Measurements from ENCODE around the gene AZGP1. TPM values are rescaled to one million over a fixed set of nuclear protein-coding genes. Genes with fewer than 3 reads are reported as not detected.
"Not testable (repeated sequence)": the region's sequence is repeated elsewhere in the genome, so short reads cannot be mapped to it uniquely, and the experiment has no call there.

The AZGP1 gene
- total RNA-seq, 1 experiment from 2014 or later = not detected

GRCh38 chr7:99984593-99984992 is 8.8 kb upstream of the AZGP1 start:
- Histone ChIP-seq H3K27me3 (replicated peaks; ENCODE audit: insufficient read depth, low read depth, low read length, poor library complexity) (no peaks in the 10 kb centered on the region), H3K9me3 (ENCODE audit: low read depth, low read length, poor library complexity, severe bottlenecking) (no peaks in the 10 kb centered on the region), H3K27ac (ENCODE audit: low read depth, low read length, poor library complexity, severe bottlenecking) (no peak overlapping the region), H3K4me1 (ENCODE audit: insufficient read depth, low read length, poor library complexity, severe bottlenecking) (no peaks in the 10 kb centered on the region), H3K36me3 (ENCODE audit: insufficient read depth, low read length, poor library complexity, severe bottlenecking) (no peaks in the 10 kb centered on the region), H3K4me3 (ENCODE audit: low read depth, low read length, poor library complexity, severe bottlenecking) (no peak overlapping the region)
- BruUV-seq (replicated peaks) = no TSS peak
- TF ChIP-seq EZH2 (IDR thresholded peaks at IDR 0.05; ENCODE audit: borderline replicate concordance, low read depth, low read length, poor library complexity, severe bottlenecking) (no peak), CTCF (conservative IDR thresholded peaks at IDR 0.05; ENCODE audit: low read depth, low read length) (no peak)
- CTCF ChIA-PET = no interaction called here
- intact Hi-C loops (cut with micrococcal nuclease; ENCODE audit: unreplicated experiment) = no loop called here
- DNase-seq (ENCODE audit: low spot score) = no peak
- POLR2A ChIA-PET (ENCODE audit: low non-redundant PET) = no interaction called here

DNA sequence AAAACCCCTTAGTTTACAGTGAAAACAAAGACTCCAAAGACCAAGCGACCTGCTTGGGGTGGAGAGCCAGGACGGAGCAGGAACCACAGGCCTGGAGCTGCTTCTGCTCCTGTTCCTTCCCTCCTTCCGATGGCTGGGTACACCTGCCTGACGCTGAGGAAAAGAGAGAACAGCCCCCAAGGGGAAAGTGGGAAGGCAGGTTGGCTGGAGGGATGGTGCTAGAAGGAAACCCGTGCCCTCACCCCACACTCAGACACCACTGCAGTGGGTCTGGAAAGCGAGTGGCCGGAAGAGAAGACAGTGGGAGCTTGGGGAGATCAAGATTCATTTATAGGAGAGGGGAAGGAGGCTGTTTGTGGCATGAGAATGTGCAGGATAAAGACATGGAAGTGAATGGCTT is 5.2 kb upstream of the AZGP1 start:
- peaks cover 11% of the 10 kb centered on the region for H3K27me3 ChIP-seq (replicated peaks; ENCODE audit: insufficient read depth, low read depth, low read length, poor library complexity)
- BruUV-seq (replicated peaks); H3K36me3 ChIP-seq (ENCODE audit: insufficient read depth, low read length, poor library complexity, severe bottlenecking); intact Hi-C loops (cut with micrococcal nuclease; ENCODE audit: unreplicated experiment); H3K4me1 ChIP-seq (ENCODE audit: insufficient read depth, low read length, poor library complexity, severe bottlenecking); DNase-seq (ENCODE audit: low spot score); H3K27ac ChIP-seq (ENCODE audit: low read depth, low read length, poor library complexity, severe bottlenecking); H3K9me3 ChIP-seq (ENCODE audit: low read depth, low read length, poor library complexity, severe bottlenecking); H3K4me3 ChIP-seq (ENCODE audit: low read depth, low read length, poor library complexity, severe bottlenecking); POLR2A ChIA-PET (ENCODE audit: low non-redundant PET); CTCF ChIA-PET: not testable (repeated sequence)

GRCh38 chr7:99980448-99980872 is 4.6 kb upstream of the AZGP1 start:
- H3K27ac ChIP-seq (ENCODE audit: low read depth, low read length, poor library complexity, severe bottlenecking); DNase-seq (ENCODE audit: low spot score); H3K4me1 ChIP-seq (ENCODE audit: insufficient read depth, low read length, poor library complexity, severe bottlenecking); H3K9me3 ChIP-seq (ENCODE audit: low read depth, low read length, poor library complexity, severe bottlenecking); BruUV-seq (replicated peaks); POLR2A ChIA-PET (ENCODE audit: low non-redundant PET); H3K36me3 ChIP-seq (ENCODE audit: insufficient read depth, low read length, poor library complexity, severe bottlenecking); H3K4me3 ChIP-seq (ENCODE audit: low read depth, low read length, poor library complexity, severe bottlenecking); intact Hi-C loops (cut with micrococcal nuclease; ENCODE audit: unreplicated experiment): not testable (repeated sequence)
- CTCF ChIA-PET = interaction anchor here (1.3 kb wide), 1 partner anchor 9 kb away, joined by 4 read pairs; no protein-coding TSS in a partner anchor
- H3K27me3 ChIP-seq (replicated peaks; ENCODE audit: insufficient read depth, low read depth, low read length, poor library complexity) = peaks cover 11% of the 10 kb centered on the region

- CTCF ChIA-PET = interaction anchor here (0.9 to 1.3 kb wide), 2 partner anchors 9 to 11 kb away, joined by 4 read pairs; no protein-coding TSS in a partner anchor
- H3K36me3 ChIP-seq (ENCODE audit: insufficient read depth, low read length, poor library complexity, severe bottlenecking); DNase-seq (ENCODE audit: low spot score); H3K4me1 ChIP-seq (ENCODE audit: insufficient read depth, low read length, poor library complexity, severe bottlenecking); POLR2A ChIA-PET (ENCODE audit: low non-redundant PET); H3K4me3 ChIP-seq (ENCODE audit: low read depth, low read length, poor library complexity, severe bottlenecking); H3K9me3 ChIP-seq (ENCODE audit: low read depth, low read length, poor library complexity, severe bottlenecking); BruUV-seq (replicated peaks); H3K27ac ChIP-seq (ENCODE audit: low read depth, low read length, poor library complexity, severe bottlenecking): not testable (repeated sequence)
- intact Hi-C loops (cut with micrococcal nuclease; ENCODE audit: unreplicated experiment) = loop anchor here (5.0 kb wide), 1 partner anchor 152 kb away; no protein-coding TSS in a partner anchor
- peak; percentile 68 for TF ChIP-seq CTCF (conservative IDR thresholded peaks at IDR 0.05; ENCODE audit: low read depth, low read length)
- peaks cover 11% of the 10 kb centered on the region for H3K27me3 ChIP-seq (replicated peaks; ENCODE audit: insufficient read depth, low read depth, low read length, poor library complexity)
Observed at GRCh38 chr7:99979814-99980225, 4.0 kb upstream of the AZGP1 start.

All from A673 (cell line).